AG04449 (cell line): ENCODE measurements around the gene NRG3.

Source experiments
- CTCF ChIA-PET: fragments of 350-600 bp; formaldehyde crosslinking; extraction: SDS; loops from one replicate; lab custom pipeline; 2021; ENCODE audit warnings: antibody characterized with exemption; lab: Yijun Ruan, JAX
- POLR2A ChIA-PET: fragments of 400-600, 350-600 bp; formaldehyde crosslinking; extraction: SDS; loops from one replicate; lab custom pipeline; 2020; ENCODE audit warnings: antibody characterized with exemption, inconsistent platforms; lab: Yijun Ruan, JAX
- DNase-seq: peaks from one replicate; pipeline ENCODE4 v3.0.0-alpha.2; 2010; ENCODE audit warnings: low read depth, low spot score
- H3K4me3 ChIP-seq: 2 replicates; pipeline ENCODE4 v1.5.1; 2011; ENCODE audit warnings: low read depth, mild to moderate bottlenecking, control low read depth, low read length
- TF ChIP-seq, protein P1 (sequence below): IDR thresholded peaks from one replicate; pipeline ENCODE4 v1.5.1; 2011; ENCODE audit warnings: mild to moderate bottlenecking, moderate library complexity, low read length, control low read depth, inconsistent platforms; ENCODE audit not compliant: insufficient read depth; ENCODE audit errors: missing control alignments

NRG3 gene

DNA sequence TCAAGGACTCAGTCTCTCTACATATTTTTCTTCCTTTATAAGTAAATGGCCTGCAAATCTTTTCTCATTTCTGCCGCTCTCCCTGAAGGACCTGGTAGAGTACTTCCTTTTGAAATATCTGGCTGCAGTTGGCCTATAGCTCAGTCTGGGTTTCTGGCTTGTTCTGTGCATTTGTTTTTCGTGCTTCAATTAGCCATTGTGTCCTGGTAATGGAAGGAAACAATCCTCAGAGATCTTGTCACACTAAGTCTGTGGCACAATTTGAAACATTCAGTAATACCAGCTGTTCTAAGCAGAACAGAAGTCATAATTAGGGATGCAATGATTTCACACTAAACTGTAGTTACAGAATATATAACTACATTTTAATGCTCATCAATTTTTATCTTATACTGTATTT, 545.0 kb downstream of the NRG3 start:
- DNase-seq = no peak
- H3K4me3 ChIP-seq = no peak overlapping the region
- TF ChIP-seq, protein P1, sequence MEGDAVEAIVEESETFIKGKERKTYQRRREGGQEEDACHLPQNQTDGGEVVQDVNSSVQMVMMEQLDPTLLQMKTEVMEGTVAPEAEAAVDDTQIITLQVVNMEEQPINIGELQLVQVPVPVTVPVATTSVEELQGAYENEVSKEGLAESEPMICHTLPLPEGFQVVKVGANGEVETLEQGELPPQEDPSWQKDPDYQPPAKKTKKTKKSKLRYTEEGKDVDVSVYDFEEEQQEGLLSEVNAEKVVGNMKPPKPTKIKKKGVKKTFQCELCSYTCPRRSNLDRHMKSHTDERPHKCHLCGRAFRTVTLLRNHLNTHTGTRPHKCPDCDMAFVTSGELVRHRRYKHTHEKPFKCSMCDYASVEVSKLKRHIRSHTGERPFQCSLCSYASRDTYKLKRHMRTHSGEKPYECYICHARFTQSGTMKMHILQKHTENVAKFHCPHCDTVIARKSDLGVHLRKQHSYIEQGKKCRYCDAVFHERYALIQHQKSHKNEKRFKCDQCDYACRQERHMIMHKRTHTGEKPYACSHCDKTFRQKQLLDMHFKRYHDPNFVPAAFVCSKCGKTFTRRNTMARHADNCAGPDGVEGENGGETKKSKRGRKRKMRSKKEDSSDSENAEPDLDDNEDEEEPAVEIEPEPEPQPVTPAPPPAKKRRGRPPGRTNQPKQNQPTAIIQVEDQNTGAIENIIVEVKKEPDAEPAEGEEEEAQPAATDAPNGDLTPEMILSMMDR = no peak
- CTCF ChIA-PET = no interaction called here
- POLR2A ChIA-PET = no interaction called here

DNA sequence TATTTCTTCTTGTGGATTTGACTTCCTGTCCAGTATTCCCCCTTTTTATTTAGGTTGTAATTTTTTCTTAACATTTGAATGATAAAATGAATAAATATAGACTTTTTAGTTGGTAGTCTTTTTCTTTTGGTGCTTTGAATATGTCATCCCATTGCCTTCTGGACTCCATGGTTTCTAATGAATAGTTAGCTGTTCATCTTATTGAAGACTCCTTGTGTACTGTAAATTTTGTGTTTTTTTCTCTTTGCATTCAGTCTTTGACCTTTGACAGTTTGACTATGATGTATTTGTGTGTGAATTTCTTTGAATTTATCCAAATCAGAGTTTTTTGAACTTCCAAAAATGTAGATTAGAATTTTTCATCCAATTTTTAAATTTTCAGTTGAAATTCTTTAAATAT, 554.3 kb downstream of the NRG3 start:
- no peak overlapping the region for H3K4me3 ChIP-seq
- TF ChIP-seq, protein P1 = no peak
- DNase-seq = no peak
- ChIA-PET CTCF (no interaction called here), POLR2A (no interaction called here)

DNA sequence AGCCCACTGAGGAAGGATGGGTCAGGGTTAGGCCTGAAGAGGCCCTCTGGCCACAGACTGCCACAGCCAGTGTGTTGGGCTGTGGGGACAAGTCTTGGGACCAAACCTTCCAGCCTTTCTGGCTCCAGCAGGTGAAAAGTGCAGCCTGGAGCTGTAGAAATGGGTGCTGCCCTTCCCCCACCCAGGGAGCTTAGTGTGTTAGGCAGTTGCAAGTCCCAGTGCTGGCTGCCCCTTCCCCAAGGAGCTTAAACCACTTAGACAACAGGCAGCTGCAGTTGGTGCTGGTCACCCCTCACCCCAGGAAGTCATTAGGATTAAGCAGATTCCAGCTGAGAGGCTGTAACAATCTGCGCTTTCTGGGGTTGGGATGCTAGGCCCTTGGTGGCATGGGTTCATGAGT, 563.3 kb downstream of the NRG3 start:
- DNase-seq = no peak
- no peak overlapping the region for H3K4me3 ChIP-seq
- TF ChIP-seq, protein P1 = no peak
- POLR2A ChIA-PET = no interaction called here
- CTCF ChIA-PET = no interaction called here

DNA sequence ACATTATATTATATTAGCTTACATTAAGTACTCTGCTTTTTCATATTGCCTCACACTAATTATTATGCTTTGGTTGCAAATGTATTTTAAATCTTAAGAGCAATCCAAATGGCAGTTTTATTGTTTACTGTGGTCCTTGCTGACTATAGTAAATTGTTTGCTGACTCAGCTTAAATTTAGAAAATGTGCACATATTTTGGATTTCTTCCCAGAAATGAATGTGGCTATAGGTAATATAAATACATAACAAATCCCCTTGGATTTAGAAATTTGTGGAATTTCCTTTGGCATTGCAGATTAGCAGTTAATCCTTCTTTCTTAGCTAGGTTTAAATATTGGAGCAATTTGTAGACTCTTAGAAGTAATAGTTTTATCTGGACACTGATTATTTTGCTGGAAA, 565.8 kb downstream of the NRG3 start:
- POLR2A ChIA-PET = no interaction called here
- TF ChIP-seq, protein P1 = no peak
- CTCF ChIA-PET = no interaction called here
- no peak overlapping the region for H3K4me3 ChIP-seq
- no peak for DNase-seq

DNA sequence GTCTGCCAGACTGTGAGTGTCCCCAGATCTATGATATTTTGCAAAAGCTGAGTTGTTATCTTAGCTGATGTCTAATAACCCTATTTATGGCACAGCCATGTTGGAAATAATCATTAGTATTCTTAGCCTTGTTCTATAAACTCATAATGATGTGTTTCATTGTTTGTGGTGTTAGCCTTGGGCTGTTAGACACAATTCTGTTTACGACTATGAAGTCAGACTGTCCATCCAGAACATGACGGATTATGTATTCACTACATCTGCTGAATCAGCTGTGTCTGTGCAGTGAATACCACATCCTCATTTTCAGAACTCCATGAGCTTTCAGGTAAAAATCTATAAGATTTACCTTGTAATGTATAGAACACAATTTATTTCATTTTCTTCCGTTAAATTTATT, 577.1 kb downstream of the NRG3 start:
- TF ChIP-seq, protein P1 = no peak
- H3K4me3 ChIP-seq = no peak overlapping the region
- POLR2A ChIA-PET = no interaction called here
- CTCF ChIA-PET = no interaction called here
- no peak for DNase-seq

DNA sequence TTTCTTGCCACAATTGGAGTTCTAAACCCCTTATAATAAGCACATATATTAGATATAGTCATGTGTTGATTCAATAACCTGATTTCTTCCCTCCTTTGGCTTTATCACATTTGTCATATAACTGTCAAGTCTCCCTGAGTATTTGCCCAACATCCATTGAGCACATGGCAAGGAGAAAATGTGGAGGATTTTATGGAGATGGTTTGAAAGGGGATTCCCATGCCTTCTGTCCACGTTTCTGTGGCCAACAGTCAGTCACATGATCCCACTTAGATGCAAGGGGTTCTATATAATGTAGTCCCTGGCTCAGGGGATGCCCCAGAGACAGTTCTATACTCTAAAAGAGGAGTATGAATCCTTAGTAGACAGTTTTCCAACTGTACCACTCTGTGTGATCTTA, 577.7 kb downstream of the NRG3 start:
- CTCF ChIA-PET = no interaction called here
- TF ChIP-seq, protein P1 = no peak

More for the DNA sequence above, 577.7 kb downstream of the NRG3 start:
- H3K4me3 ChIP-seq = no peak overlapping the region
- no peak for DNase-seq
- POLR2A ChIA-PET = no interaction called here
